ENCODE measurements around the gene KCNK15.

KCNK15 gene

GRCh38 chr20:44761423-44761822 is 15.8 kb downstream of the KCNK15 start:
- TF ChIP-seq, protein P1, sequence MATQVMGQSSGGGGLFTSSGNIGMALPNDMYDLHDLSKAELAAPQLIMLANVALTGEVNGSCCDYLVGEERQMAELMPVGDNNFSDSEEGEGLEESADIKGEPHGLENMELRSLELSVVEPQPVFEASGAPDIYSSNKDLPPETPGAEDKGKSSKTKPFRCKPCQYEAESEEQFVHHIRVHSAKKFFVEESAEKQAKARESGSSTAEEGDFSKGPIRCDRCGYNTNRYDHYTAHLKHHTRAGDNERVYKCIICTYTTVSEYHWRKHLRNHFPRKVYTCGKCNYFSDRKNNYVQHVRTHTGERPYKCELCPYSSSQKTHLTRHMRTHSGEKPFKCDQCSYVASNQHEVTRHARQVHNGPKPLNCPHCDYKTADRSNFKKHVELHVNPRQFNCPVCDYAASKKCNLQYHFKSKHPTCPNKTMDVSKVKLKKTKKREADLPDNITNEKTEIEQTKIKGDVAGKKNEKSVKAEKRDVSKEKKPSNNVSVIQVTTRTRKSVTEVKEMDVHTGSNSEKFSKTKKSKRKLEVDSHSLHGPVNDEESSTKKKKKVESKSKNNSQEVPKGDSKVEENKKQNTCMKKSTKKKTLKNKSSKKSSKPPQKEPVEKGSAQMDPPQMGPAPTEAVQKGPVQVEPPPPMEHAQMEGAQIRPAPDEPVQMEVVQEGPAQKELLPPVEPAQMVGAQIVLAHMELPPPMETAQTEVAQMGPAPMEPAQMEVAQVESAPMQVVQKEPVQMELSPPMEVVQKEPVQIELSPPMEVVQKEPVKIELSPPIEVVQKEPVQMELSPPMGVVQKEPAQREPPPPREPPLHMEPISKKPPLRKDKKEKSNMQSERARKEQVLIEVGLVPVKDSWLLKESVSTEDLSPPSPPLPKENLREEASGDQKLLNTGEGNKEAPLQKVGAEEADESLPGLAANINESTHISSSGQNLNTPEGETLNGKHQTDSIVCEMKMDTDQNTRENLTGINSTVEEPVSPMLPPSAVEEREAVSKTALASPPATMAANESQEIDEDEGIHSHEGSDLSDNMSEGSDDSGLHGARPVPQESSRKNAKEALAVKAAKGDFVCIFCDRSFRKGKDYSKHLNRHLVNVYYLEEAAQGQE (IDR thresholded peaks at IDR 0.05; ENCODE audit: insufficient read depth in 1 of 2, low read depth in 2 of 2, low read length in 2 of 2), result no peak
- no peak for TF ChIP-seq TAF1 (IDR thresholded peaks at IDR 0.05; ENCODE audit: borderline replicate concordance, insufficient read depth, low read length)
- TF ChIP-seq POLR2AphosphoS5 (IDR thresholded peaks at IDR 0.05; ENCODE audit: low read depth, low read length), result no peak
- no peak for TF ChIP-seq FOXP2 (optimal IDR thresholded peaks at IDR 0.05; ENCODE audit: borderline replicate concordance, extremely low read depth, extremely low read length, insufficient read depth)
- TF ChIP-seq SIN3A (IDR thresholded peaks at IDR 0.05; ENCODE audit: borderline replicate concordance, insufficient read depth, low read length), result no peak

DNA sequence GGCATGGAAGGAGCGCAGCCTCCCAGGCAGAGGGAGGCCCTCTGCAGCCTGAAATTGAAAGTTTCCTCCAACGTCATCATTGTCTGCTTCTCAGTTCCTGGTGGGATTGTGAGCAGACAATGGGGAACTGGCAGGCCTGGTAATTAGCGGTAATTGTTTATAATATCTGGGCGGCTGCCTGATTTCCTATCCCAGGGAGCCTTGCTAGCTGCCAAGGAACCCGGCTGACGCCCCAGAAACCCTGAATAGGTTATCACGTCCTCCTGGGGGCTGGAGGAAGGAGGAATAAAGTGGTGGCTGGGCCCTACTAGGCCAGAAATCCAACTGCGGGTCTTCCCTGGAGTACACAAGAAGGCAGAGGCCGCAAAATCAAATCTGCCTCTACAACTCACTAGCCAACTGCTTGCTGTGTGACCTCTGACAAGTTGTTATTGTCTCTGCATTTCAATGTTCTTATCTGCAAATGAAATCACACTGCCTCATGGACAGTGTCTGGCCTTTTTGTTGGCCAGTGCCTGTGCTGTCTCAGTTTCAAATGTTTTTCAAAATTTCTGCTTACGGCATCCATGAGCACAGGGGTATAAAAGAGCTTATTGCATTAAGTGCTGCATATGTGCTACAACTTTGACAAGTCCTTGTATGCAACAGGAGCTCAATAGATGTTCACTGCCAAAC is 16.9 kb downstream of the KCNK15 start:
- TF ChIP-seq TAF1 (IDR thresholded peaks at IDR 0.05; ENCODE audit: borderline replicate concordance, insufficient read depth, low read length), result no peak
- no peak for TF ChIP-seq FOXP2 (optimal IDR thresholded peaks at IDR 0.05; ENCODE audit: borderline replicate concordance, extremely low read depth, extremely low read length, insufficient read depth)
- no peak for TF ChIP-seq SIN3A (IDR thresholded peaks at IDR 0.05; ENCODE audit: borderline replicate concordance, insufficient read depth, low read length)
- TF ChIP-seq POLR2AphosphoS5 (IDR thresholded peaks at IDR 0.05; ENCODE audit: low read depth, low read length), result no peak
- TF ChIP-seq, protein P1 (IDR thresholded peaks at IDR 0.05; ENCODE audit: insufficient read depth in 1 of 2, low read depth in 2 of 2, low read length in 2 of 2), result no peak

DNA sequence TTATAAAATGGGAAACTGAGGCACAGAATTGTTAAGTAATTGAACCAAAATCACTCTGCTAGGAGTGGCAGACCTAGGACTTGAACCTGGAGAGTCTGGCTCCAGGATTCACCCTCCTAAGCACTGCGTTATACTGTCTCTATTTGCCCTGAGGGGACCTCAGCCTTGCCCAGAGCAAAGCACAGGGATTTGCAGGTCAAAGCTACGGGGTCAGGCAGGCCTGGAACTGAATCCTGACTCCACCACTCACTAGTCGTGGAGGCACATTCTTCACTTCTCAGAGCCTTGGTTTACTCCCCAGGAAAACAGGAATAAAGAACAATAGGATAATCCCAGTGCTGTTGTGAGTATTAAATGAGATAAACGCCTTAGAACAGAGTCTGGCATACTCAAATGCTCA is 19.4 kb downstream of the KCNK15 start:
- TF ChIP-seq FOXP2 (optimal IDR thresholded peaks at IDR 0.05; ENCODE audit: borderline replicate concordance, extremely low read depth, extremely low read length, insufficient read depth) (no peak), POLR2AphosphoS5 (IDR thresholded peaks at IDR 0.05; ENCODE audit: low read depth, low read length) (no peak), TAF1 (IDR thresholded peaks at IDR 0.05; ENCODE audit: borderline replicate concordance, insufficient read depth, low read length) (no peak), SIN3A (IDR thresholded peaks at IDR 0.05; ENCODE audit: borderline replicate concordance, insufficient read depth, low read length) (no peak)
- TF ChIP-seq, protein P1 (IDR thresholded peaks at IDR 0.05; ENCODE audit: insufficient read depth in 1 of 2, low read depth in 2 of 2, low read length in 2 of 2), result no peak

- TF ChIP-seq FOXP2 (optimal IDR thresholded peaks at IDR 0.05; ENCODE audit: borderline replicate concordance, extremely low read depth, extremely low read length, insufficient read depth) (no peak), POLR2AphosphoS5 (IDR thresholded peaks at IDR 0.05; ENCODE audit: low read depth, low read length) (no peak), TAF1 (IDR thresholded peaks at IDR 0.05; ENCODE audit: borderline replicate concordance, insufficient read depth, low read length) (no peak), SIN3A (IDR thresholded peaks at IDR 0.05; ENCODE audit: borderline replicate concordance, insufficient read depth, low read length) (no peak)
- TF ChIP-seq, protein P1 (IDR thresholded peaks at IDR 0.05; ENCODE audit: insufficient read depth in 1 of 2, low read depth in 2 of 2, low read length in 2 of 2), result no peak
Measured at GRCh38 chr20:44765701-44766347, 20.2 kb downstream of the KCNK15 start.

Measured in PFSK-1 (cell line).